ENCODE data around the gene CELSR1. TPM values are rescaled to one million over a fixed set of nuclear protein-coding genes. Genes with fewer than 3 reads are reported as not detected.

The CELSR1 gene
- total RNA-seq, 1 donor = 1.1 TPM

DNA sequence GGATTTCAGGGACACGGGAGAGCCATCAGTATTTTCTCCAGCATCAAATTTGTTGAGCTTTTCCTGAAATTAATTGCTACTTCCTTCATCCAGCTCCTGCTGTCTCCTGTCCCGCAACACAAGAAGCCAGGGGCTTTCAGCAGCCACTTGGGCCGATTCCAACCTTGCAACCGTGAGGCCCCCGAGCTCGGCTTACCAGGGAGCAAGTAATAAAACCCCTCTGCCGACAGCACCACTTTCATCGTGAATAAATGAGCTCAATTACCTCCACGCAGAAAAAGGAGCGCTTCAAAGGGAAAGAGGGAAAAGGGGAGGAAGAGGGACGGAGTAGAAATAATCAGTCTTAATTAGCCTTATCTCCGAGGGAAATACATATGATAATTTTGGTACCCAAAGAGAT is 76.6 kb downstream of the CELSR1 start:
- DNase-seq (ENCODE audit: low read depth) = no peak
- H3K4me3 ChIP-seq (ENCODE audit: low read depth, low read length) = no peak overlapping the region
- TF ChIP-seq, protein P1, sequence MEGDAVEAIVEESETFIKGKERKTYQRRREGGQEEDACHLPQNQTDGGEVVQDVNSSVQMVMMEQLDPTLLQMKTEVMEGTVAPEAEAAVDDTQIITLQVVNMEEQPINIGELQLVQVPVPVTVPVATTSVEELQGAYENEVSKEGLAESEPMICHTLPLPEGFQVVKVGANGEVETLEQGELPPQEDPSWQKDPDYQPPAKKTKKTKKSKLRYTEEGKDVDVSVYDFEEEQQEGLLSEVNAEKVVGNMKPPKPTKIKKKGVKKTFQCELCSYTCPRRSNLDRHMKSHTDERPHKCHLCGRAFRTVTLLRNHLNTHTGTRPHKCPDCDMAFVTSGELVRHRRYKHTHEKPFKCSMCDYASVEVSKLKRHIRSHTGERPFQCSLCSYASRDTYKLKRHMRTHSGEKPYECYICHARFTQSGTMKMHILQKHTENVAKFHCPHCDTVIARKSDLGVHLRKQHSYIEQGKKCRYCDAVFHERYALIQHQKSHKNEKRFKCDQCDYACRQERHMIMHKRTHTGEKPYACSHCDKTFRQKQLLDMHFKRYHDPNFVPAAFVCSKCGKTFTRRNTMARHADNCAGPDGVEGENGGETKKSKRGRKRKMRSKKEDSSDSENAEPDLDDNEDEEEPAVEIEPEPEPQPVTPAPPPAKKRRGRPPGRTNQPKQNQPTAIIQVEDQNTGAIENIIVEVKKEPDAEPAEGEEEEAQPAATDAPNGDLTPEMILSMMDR (IDR thresholded peaks at IDR 0.05; ENCODE audit: insufficient read depth, low read length) = no peak

DNA sequence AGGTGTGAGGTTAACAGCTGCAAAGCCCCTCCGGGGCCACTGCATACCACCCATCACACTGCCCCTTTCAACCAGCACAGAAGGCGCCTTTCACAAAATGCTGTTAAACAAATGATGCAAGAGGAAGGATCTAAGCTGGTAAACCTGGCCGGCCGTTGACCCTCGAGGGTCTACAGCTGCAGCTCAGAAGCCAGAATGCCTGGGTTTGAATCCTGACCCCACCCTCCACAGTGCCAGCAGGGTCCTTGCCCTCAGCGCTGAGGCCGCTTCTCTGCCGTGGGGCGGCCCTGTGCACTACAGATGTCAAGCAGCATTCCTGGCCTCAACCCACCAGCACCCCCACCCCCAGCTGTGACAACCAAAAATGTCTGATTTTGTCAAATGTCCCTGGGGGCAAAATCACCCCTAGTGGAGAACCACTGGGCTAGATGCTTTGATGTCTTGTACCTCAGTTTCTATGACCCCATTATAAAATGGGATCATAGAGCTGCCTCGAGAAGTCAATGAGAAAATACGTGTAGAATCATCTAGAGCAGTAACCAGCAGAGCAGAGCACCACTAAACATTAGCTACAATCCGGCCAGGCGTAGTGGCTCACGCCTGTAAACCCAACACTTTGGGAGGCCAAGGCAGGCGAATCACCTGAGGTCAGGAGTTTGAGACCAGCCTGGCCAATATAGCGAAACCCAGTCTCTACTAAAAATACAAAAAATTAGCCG is 77.9 kb downstream of the CELSR1 start:
- DNase-seq (ENCODE audit: low read depth) = no peak
- H3K4me3 ChIP-seq (ENCODE audit: low read depth, low read length) = no peak overlapping the region
- TF ChIP-seq, protein P1 (IDR thresholded peaks at IDR 0.05; ENCODE audit: insufficient read depth, low read length) = no peak

DNA sequence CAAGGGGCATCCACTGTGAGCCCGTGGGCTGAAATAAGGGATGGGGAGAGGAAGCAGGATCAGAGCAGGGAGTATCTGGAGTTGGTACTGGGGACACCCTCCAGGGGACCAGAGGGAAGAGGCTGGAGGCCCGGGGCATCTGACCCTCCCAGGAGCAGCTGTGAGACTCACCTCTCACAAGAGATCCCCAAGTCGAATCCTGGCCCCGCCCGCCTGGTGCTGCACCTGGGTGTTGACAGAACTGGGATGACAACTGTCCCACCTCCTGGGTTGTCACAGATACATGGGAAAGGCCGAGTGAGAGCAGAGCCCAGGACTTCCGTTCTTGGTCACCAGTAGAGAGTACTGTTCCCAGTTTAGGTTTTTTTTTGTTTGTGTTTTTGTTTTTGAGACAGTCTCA is 78.9 kb downstream of the CELSR1 start:
- H3K4me3 ChIP-seq (ENCODE audit: low read depth, low read length) = no peak overlapping the region
- no peak for DNase-seq (ENCODE audit: low read depth)
- TF ChIP-seq, protein P1 (IDR thresholded peaks at IDR 0.05; ENCODE audit: insufficient read depth, low read length) = no peak

DNA sequence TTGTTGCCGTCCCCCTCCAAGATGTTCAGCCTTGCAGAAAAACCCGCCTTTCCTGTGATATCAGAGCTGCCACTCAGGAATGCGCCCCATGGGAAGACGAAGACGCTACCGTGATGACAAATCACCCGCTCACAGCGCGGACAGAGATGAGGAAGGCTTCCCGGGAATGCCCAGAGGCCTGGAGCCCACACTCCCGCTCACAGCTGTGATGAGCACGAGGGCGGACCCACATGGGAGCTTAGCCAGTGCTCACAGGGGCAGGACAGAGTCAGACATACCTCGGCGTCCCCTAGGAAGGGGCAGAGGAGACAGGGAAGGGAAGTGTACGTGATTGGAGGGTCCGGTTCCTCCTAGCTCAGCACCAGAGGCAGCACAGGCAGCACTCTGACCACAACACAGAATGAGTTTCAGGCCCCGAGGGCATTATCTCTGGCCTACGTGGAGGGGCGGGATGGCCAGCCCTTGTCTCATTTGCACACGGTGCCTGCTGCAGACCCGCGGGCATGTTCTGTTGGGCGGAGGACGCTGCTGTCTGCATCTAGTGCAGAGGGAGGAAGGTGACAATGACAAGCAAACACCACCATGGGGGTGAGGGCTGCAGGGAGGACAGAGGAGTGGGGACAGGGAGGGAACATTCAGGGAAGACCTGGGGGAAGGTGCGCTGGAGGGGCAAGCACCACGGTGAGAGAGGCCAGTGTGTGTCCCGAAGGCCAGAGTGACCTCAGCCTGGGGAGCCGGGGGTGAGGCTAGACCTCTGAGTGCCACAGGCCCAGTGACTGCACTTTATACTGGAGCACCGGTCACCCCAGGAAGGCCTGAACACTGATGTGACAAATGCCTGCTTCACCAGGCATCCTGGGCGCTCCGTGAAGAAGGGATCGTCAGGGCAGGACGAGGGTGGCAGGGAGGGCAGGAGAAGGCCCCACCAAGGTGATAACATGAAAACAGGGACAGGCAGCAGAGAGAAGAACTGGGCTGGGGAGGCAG is 79.6 kb downstream of the CELSR1 start:
- no peak for DNase-seq (ENCODE audit: low read depth)
- TF ChIP-seq, protein P1 (IDR thresholded peaks at IDR 0.05; ENCODE audit: insufficient read depth, low read length) = no peak
- H3K4me3 ChIP-seq (ENCODE audit: low read depth, low read length) = no peak overlapping the region

DNA sequence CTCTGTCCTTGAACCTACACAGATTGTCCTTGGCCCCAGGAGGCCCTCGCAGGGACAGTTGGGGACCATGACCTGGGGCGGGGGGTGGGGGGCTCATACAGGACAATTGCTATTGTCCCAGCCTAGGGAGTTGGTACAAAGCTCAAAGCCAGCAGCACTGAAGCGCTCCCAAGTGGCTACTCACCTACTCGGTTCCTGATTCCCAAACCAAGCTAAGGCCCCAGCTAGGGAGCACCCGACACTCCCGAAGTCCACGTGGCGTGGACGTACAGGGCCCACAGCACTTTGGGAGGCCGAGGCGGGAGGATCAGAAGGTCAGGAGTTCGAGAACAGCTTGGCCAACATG is 80.6 kb downstream of the CELSR1 start:
- no peak overlapping the region for H3K4me3 ChIP-seq (ENCODE audit: low read depth, low read length)
- TF ChIP-seq, protein P1 (IDR thresholded peaks at IDR 0.05; ENCODE audit: insufficient read depth, low read length) = no peak
- DNase-seq (ENCODE audit: low read depth) = no peak

DNA sequence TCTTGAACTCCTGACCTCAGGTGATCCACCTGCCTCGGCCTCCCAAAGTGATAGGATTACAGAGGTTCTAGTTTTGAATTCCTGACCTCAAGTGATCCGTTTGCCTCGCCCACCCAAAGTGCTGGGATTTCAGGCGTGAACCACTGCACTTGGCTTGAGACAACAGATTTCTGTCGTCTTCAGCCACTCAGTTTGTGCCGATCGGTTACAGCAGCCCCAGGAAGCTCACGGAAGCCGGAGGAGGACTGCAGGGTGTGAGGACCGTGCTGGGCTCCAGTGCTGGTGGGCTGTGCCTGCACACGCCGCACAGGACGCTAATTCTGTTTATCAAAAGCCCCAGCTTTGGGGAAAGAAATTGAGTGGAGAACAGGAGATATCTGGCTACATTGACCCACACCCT is 82.0 kb downstream of the CELSR1 start:
- H3K4me3 ChIP-seq (ENCODE audit: low read depth, low read length) = no peak overlapping the region
- DNase-seq (ENCODE audit: low read depth) = no peak
- TF ChIP-seq, protein P1 (IDR thresholded peaks at IDR 0.05; ENCODE audit: insufficient read depth, low read length) = no peak
